HG03045 (cell line): ENCODE measurements around the gene ATP8B2.
"Not testable (repeated sequence)": the region's sequence is repeated elsewhere in the genome, so short reads cannot be mapped to it uniquely, and the experiment has no call there.

Experiments
- ATAC-seq: cut with Tn5 transposase; IDR thresholded peaks from one replicate; pipeline ENCODE4 v1.9.1; 2021; ENCODE audit warnings: mild to moderate bottlenecking, moderate library complexity; ENCODE audit not compliant: unreplicated experiment

ATP8B2 gene

DNA sequence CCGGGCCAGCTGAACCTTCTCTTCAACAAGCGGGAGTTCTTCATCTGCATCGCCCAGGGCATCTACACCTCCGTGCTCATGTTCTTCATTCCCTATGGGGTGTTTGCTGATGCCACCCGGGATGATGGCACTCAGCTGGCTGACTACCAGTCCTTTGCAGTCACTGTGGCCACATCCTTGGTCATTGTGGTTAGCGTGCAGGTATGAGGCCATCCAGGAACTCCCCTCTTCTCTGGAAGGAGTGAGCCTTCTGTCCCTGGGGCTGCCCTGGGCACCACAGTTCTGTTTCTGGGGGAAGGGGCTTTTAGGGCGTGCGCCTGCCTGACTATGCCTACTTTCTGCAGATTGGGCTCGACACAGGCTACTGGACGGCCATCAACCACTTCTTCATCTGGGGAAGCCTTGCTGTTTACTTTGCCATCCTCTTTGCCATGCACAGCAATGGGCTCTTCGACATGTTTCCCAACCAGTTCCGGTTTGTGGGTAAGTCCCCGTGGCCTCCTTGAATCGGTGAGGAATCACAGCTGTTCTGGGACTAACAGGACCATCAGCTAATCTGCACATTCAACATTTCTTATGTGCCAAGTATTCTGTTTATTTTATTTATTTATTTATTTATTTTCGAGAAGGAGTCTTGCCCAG is 21.1 kb downstream of the ATP8B2 start:
- ATAC-seq: no peak

DNA sequence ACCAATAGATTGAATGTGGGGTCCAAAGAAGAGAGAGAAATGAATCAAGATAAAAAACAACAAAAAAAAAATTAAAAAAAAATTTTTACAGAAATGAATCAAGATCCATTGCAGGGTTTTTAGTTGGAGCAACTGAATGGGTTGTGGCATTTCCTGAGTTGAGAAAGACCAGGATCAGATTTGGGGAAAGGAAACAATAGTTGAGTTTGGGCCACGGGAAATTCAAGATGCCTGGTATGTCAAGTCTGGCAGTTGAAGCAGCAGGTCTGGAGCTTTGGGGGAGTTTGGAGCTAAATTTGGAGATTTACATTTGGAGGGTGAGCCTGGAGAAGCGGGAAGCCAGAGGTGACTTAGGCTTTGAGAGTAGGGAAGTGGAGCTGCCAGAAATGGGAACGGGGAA is 22.6 kb downstream of the ATP8B2 start:
- ATAC-seq: no peak

- no peak for ATAC-seq
Measured at GRCh38 chr1:154348429-154349076, 23.2 kb downstream of the ATP8B2 start.

- no peak for ATAC-seq
Measured at GRCh38 chr1:154349121-154349520, 23.8 kb downstream of the ATP8B2 start.

GRCh38 chr1:154350383-154350782 is 25.1 kb downstream of the ATP8B2 start:
- ATAC-seq: no peak

GRCh38 chr1:154351363-154352068 is 26.2 kb downstream of the ATP8B2 start:
- ATAC-seq: no peak

GRCh38 chr1:154352245-154352580 is 26.9 kb downstream of the ATP8B2 start:
- ATAC-seq: no peak

DNA sequence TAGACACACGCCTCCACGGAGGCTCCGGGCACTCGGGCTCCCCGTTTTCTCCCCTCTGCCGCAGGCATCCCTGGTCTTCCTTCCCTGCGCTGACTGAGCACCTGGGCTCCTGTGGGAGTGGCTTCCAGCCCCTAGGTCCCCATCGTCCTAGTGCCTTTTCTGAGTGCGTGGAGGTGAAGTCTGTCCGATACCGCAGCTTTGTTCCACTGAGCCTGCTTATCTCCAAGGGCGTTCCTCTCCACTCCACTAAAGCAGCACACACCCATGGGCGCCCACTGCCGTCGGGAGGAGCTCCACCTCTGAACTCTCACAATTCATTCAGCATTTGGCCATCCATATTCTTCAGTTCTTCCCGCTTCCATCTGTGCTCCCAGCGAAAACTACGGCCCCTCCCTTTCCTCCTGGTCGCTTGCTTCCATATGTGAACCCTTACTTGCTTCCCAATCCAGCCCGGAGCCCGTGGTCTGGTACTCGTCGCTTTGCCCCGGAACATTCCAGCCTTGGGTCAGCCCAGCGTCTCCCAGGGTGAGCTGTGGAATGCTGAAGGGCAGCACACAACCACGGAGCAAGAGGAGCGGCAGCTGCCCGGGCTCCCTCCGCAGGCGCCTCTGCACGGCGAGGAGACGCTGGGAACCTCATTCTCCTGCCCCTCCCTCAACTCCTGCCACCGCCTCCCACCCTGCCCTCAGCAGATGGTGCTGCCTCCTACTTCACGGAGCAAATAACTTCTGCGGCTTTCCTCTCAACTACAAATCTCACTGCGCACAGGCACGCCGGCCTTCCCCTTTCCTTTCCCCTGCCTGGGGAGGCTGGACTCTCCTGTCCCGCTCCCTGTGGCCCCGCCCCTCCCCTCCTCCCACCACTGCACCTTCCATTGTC is 27.5 kb downstream of the ATP8B2 start:
- ATAC-seq: no peak

DNA sequence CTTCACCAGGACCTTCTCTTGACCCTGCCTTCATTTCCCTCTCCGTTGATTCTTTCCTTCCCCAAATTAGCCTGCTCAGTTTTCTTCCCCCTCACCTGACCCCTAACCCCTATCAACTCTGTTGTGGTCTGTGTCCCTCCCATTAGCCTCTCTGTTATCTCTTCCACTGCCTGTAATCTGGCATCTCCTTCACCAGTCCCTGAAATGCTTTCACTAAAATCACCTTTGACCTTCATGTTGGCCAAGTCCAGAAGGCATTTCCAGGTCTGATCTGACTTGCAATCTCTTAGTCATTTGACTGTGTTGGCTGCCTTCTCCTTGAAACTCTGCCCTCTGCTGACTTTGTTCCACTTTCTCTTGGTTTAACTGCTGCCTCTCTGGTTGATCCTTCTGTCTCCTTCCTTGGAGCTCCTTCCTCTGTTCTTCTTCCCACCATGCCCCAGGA is 28.2 kb downstream of the ATP8B2 start:
- ATAC-seq: no peak

DNA sequence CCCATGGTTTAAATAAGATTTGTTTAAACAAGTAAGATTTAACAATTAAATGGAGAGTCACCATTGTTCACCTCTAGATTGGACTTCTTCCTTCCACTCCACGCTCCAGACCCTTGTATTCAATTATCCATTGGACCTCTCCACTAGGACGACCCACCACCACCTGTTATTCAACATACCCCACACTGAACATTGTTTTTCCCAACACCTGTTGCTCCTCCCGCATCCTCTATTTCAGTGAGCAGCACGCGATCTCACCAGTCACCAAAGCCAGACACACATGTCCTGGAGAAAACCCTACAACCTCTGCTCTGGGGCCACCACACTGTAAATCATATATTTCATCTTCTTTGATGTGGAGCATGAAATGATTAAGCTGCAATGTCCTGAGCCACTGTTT is 28.6 kb downstream of the ATP8B2 start:
- no peak for ATAC-seq

- no peak for ATAC-seq
Measured at GRCh38 chr1:154358519-154358918, 33.2 kb downstream of the ATP8B2 start.

DNA sequence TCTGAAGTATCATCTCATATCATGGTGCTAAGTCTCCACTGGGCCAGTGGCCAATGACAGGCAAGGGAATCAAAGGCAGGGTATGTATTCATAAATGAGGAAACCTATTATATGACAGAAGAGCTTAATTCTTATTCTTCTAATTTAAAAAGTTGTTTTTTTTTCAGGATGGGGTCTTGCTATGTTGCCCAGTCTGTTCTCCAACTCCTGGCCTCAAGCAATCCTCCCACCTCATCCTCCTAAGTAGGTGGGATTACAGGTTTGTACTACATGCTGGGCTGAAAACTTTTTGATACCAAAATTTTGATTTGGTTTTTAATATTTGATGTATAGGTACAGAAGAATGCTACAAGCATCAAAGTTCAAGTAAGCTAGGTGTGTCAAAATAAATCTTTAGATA is 35.0 kb downstream of the ATP8B2 start:
- ATAC-seq: no peak

DNA sequence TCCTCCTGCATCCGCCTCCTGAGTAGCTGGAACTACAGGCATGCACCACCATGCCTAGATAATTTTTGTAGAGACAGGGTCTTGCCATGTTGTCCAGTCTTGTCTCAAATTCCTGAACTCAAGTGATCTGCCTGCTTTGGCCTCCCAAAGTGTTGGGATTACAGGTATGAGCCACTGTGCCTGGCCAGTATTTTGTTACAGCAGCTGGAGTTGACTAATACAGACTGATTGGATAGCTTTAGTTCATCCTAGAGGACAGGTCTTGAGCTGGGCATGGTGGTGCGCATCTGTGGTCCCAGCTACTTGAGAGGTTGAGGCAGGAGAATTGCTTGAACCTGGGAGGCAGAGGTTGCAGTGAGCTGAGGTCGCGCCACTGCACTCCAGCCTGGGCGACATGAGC is 35.6 kb downstream of the ATP8B2 start:
- not testable (repeated sequence) for ATAC-seq

GRCh38 chr1:154361357-154361756 is 36.0 kb downstream of the ATP8B2 start:
- no peak for ATAC-seq

GRCh38 chr1:154371436-154371835 is 46.1 kb downstream of the ATP8B2 start:
- no peak for ATAC-seq

DNA sequence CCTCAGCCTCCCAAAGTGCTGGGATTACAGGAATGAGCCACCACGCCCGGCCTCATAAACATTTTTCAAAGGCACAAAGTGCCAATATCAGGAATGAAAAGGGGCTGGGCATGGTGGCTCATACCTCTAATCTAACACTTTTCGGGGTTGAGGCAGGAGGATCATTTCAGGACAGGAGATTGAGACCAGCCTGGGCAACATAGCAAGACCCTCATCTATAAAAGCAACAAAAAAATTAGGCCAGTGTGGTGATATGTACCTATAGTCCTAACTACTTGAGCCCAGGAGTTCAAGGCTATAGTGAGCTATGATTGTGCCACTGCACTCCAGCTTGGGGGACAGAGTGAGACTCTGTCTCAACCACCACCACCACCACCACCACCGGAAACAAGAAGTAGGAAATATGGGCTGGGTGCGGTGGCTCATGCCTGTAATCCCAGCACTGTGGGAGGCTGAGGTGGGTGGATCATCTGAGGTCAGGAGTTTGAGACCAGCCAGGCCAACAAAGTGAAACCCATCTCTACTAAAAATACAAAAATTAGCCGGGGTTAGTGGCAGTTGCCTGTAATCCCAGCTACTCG is 48.5 kb downstream of the ATP8B2 start:
- not testable (repeated sequence) for ATAC-seq

DNA sequence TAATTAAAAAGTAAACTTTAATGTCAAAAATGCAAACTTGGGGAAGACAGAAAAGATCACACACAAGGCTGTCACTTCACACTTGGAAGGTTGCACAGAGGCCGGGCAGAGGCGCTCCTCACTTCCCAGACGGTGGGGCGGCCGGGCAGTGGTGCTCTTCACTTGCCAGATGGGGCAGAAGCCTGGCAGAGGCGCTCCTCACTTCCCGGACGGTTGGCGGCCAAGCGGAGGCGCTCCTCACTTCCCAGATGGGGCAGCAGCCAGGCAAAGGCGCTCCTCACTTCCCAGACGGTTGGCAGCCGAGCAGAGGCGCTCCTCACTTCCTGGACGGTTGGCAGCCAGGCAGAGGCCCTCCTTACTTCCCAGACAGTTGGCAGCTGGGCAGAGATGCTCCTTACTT is 54.0 kb downstream of the ATP8B2 start:
- no peak for ATAC-seq

GRCh38 chr1:154384650-154385489 is 59.5 kb downstream of the ATP8B2 start:
- no peak for ATAC-seq

GRCh38 chr1:154386643-154387352 is 61.5 kb downstream of the ATP8B2 start:
- peak; percentile 83 for ATAC-seq
